HG03060 (cell line): Measurements from ENCODE around the gene MCUB.
"Not testable (repeated sequence)": the region's sequence is repeated elsewhere in the genome, so short reads cannot be mapped to it uniquely, and the experiment has no call there.

Experiments used
- ATAC-seq: cut with Tn5 transposase; IDR thresholded peaks from one replicate; pipeline ENCODE4 v1.9.1; 2021; ENCODE audit warnings: low read depth, moderate number of reproducible peaks; ENCODE audit not compliant: unreplicated experiment

Gene MCUB

GRCh38 chr4:109675181-109675580 is 115.1 kb downstream of the MCUB start:
- no peak for ATAC-seq

GRCh38 chr4:109675843-109676242 is 115.8 kb downstream of the MCUB start:
- no peak for ATAC-seq

- no peak for ATAC-seq
Observed at GRCh38 chr4:109676886-109677285, 116.8 kb downstream of the MCUB start.

DNA sequence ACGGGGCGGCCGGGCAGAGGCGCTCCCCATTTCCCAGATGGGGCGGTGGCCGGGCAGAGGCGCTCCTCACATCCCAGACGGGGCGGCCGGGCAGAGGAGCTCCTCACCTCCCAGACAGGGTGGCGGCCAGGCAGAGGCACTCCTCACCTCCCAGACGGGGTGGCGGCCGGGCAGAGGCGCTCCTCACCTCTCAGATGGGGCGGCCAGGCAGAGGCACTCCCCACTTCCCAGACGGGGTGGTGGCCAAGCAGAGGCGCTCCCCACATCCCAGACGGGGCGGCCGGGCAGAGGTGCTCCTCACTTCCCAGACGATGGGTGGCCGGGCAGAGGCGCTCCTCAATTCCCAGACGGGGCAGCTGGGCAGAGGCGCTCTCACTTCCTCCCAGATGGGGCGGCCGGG is 118.4 kb downstream of the MCUB start:
- not testable (repeated sequence) for ATAC-seq

- ATAC-seq: not testable (repeated sequence)
Observed at GRCh38 chr4:109678925-109679324, 118.9 kb downstream of the MCUB start.

DNA sequence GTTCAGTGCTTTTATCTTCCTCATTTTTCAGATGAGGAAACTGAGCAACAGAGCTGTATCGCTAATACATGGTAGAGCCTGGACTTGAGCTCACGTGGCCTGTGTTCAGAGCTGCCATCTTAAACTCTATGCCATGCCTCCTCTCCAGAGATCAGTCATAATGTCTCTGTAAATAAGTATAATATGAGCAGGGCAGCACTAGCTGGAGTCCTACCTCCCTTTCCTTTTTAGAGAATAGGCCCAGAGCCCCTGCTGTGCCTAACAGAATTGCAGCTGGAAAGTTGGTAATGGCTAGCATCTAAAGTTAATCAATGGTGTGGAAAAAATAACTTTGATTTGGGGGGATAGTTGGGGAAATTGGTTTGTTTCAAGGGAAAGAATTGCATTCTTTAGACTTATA is 122.8 kb downstream of the MCUB start:
- no peak for ATAC-seq

GRCh38 chr4:109683621-109684253 is 123.7 kb downstream of the MCUB start:
- ATAC-seq: no peak

GRCh38 chr4:109684727-109685126 is 124.7 kb downstream of the MCUB start:
- no peak for ATAC-seq

DNA sequence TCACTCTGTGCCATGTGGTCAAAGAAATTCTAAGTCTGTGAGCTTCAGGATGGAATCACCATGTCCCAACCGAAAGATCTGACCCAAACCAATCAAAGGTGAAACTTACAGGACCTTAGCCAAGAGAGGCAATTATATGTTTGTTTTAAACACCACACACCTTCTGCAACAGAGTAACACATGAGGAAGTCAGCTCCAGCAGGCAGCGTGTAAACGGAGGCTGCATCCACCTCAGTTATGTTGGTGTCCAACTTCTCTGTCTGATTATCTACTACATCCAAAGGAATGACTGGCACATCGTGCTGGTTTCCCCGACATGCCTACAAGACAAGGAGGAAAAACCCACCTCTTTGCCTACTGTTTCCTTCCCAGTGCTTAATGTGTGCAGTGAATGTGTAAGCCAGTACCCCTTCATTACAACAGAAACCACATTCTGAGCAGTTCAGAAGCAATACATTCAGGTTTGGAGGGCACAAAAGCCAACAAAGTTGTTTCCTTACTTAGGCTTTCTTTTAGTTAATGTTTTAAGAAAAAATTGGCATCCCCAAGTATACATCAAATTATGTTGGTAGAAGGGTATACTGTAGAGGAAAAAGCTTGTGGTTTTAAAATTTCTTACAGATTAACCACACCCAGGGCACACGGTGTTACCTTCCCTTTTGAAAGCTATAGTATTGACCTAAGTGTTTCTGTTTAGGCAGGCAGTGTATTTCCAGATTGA is 130.8 kb downstream of the MCUB start:
- peak; percentile 76 for ATAC-seq

- no peak for ATAC-seq
Observed at GRCh38 chr4:109691411-109691920, 131.4 kb downstream of the MCUB start.

- no peak for ATAC-seq
Observed at GRCh38 chr4:109698656-109699055, 138.6 kb downstream of the MCUB start.

DNA sequence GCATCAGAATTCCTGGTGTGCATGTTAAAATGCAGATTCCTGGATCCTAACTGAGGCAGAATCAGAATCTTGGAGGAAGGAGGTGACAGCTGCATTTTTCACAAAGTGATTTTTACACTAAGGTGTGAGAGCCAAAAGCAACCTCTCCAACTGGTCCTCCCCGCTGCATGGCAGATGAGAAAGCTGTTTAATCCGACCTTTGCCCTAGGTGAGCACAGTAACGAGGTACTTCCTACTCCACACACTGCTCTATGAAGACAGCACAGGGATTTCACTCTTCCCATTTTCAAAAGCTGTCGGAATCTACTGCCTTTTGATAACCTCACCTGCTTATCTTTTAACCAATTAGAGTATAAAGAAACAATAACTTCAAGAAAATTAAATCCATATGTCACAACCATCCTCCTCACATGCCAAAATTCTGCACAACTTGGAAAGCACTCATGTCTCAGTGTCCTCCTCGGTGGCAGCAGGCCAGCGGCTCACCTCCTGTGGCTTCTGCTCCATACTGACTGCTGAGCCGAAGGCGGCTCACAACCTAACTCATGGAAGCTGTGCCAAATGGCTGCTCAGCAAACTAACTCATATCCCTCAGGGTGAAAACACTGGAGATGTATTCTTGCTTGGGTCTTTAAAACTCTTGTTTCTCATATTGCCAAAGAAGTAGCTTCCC is 139.6 kb downstream of the MCUB start:
- ATAC-seq: no peak

- ATAC-seq: no peak
Observed at GRCh38 chr4:109701566-109702410, 141.7 kb downstream of the MCUB start.

DNA sequence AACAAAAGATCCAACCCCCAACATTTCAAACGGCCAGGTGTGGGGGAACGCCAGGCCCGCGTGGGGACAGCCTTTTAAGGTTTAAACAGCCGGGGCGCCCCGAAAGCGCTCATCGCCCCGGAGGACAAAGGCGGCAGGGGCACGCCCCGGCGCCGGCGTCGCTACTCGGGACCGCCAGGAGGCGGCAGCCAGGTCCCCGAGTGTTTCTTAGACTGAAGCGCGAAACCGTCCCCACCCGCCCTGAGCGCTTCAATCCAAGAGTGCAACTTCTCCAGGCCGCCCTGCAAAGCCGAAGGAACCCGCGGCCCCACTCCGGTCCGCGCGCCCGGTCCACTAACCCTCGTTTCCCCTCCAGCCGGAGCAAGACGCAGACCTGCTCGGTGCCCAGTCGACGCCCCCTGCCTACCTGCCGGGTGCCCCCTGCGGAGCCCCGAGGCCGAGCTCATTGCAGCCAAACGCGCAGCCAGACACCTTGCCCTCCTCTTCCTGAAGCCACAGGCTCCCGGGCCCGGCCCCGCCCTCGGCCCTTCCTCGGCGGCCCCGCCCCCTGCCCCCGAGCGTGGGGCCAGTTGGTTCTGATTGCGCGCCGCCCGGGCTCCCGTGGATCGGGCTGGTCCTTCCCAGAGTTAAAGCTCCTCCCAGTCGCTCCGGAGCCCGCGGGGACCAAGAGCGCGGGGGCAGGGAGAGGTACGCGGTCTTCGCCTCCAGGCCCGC is 143.1 kb downstream of the MCUB start, which contains the start of gene CASP6:
CASP6 (minus strand) TSS at position 496 of the 714 bp plus-strand sequence; CDS start at position 446, 50 bp downstream.
- peak; percentile 39 for ATAC-seq

- ATAC-seq: no peak
Observed at GRCh38 chr4:109703664-109704361, 143.8 kb downstream of the MCUB start.

GRCh38 chr4:109708435-109708834 is 148.4 kb downstream of the MCUB start:
- no peak for ATAC-seq

- peak; percentile 93 for ATAC-seq
Observed at GRCh38 chr4:109708990-109709389, 148.9 kb downstream of the MCUB start.

- no peak for ATAC-seq
Observed at GRCh38 chr4:109713500-109713899, 153.5 kb downstream of the MCUB start.

DNA sequence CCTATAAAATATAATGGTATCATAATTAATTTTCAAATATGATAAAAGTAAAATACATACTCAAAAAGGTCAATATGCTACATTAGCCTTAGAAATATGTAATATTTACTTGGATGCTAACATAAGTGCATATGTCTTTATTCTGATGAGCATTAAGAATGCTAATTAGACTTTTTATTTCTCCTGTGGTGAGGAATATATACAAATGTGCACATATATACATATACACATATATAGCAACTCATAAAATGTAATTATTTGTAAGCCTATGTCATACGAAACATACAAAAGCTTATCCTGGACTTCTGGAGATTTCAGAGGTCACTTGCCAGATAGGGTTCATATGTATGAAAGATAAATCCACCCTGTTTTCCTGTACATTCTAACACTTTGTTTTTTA is 158.7 kb downstream of the MCUB start:
- no peak for ATAC-seq
